Stimulated activated naive CD8-positive, alpha-beta T cell treated with anti-CD3 and anti-CD28 coated beads, Interleukin-15, Interleukin-2, amounts not matched to agents 100 ng/mL and 50 ng/mL, for 24 hours (primary cell): Measurements from ENCODE around the gene NGF.
"Not testable (repeated sequence)": the region's sequence is repeated elsewhere in the genome, so short reads cannot be mapped to it uniquely, and the experiment has no call there.

ENCODE experiments used
- H3K27ac Mint-ChIP-seq: one replicate; pipeline ENCODE4 v1.8.0; 2021; ENCODE audit warnings: mild to moderate bottlenecking, mixed read lengths
- H3K27me3 Mint-ChIP-seq: one replicate; pipeline ENCODE4 v1.8.0; 2021; ENCODE audit warnings: mixed read lengths
- H3K36me3 Mint-ChIP-seq: one replicate; pipeline ENCODE4 v1.8.0; 2021; ENCODE audit warnings: low read depth, mixed read lengths
- H3K4me1 Mint-ChIP-seq: one replicate; pipeline ENCODE4 v1.8.0; 2021; ENCODE audit warnings: low read depth, mixed read lengths
- H3K4me3 Mint-ChIP-seq: one replicate; pipeline ENCODE4 v1.8.0; 2021; ENCODE audit warnings: mild to moderate bottlenecking, mixed read lengths
- H3K9me3 Mint-ChIP-seq: one replicate; pipeline ENCODE4 v1.8.0; 2021; ENCODE audit warnings: mixed read lengths

The NGF gene

GRCh38 chr1:115324649-115325420 lies 13.2 kb downstream of the NGF start:
- no peak overlapping the region for H3K27ac Mint-ChIP-seq
- H3K27me3 Mint-ChIP-seq, result peaks cover 20% of the 10 kb centered on the region
- no peaks in the 10 kb centered on the region for H3K36me3 Mint-ChIP-seq
- H3K9me3 Mint-ChIP-seq, result no peaks in the 10 kb centered on the region
- no peak overlapping the region for H3K4me3 Mint-ChIP-seq
- H3K4me1 Mint-ChIP-seq, result no peaks in the 10 kb centered on the region

GRCh38 chr1:115323366-115324004 lies 14.6 kb downstream of the NGF start:
- Mint-ChIP-seq H3K9me3 (no peaks in the 10 kb centered on the region), H3K4me1 (no peaks in the 10 kb centered on the region), H3K4me3 (no peak overlapping the region), H3K27ac (no peak overlapping the region), H3K27me3 (peaks cover 16% of the 10 kb centered on the region), H3K36me3 (no peaks in the 10 kb centered on the region)

GRCh38 chr1:115322631-115323030 lies 15.4 kb downstream of the NGF start:
- Mint-ChIP-seq H3K27me3 (peaks cover 16% of the 10 kb centered on the region), H3K27ac (no peak overlapping the region), H3K4me1 (no peaks in the 10 kb centered on the region), H3K4me3 (no peak overlapping the region), H3K9me3 (no peaks in the 10 kb centered on the region), H3K36me3 (no peaks in the 10 kb centered on the region)

- H3K4me1 Mint-ChIP-seq, result no peaks in the 10 kb centered on the region
- peaks cover 4% of the 10 kb centered on the region for H3K27me3 Mint-ChIP-seq
- H3K9me3 Mint-ChIP-seq, result no peaks in the 10 kb centered on the region
- H3K36me3 Mint-ChIP-seq, result no peaks in the 10 kb centered on the region
- H3K27ac Mint-ChIP-seq, result no peak overlapping the region
- no peak overlapping the region for H3K4me3 Mint-ChIP-seq
Measured at GRCh38 chr1:115320377-115320776, 17.7 kb downstream of the NGF start.

- Mint-ChIP-seq H3K27me3 (peaks cover 10% of the 10 kb centered on the region), H3K27ac (no peak overlapping the region), H3K4me1 (no peaks in the 10 kb centered on the region), H3K9me3 (no peaks in the 10 kb centered on the region), H3K36me3 (no peaks in the 10 kb centered on the region), H3K4me3 (no peak overlapping the region)
Measured at GRCh38 chr1:115319706-115320105, 18.3 kb downstream of the NGF start.

GRCh38 chr1:115317101-115318012 lies 20.7 kb downstream of the NGF start:
- no peaks in the 10 kb centered on the region for H3K4me1 Mint-ChIP-seq
- H3K9me3 Mint-ChIP-seq, result no peaks in the 10 kb centered on the region
- peaks cover 13% of the 10 kb centered on the region for H3K27me3 Mint-ChIP-seq
- H3K36me3 Mint-ChIP-seq, result no peaks in the 10 kb centered on the region
- no peak overlapping the region for H3K27ac Mint-ChIP-seq
- no peak overlapping the region for H3K4me3 Mint-ChIP-seq

GRCh38 chr1:115314765-115315164 lies 23.3 kb downstream of the NGF start:
- Mint-ChIP-seq H3K36me3 (no peaks in the 10 kb centered on the region), H3K4me3 (no peak overlapping the region), H3K27ac (no peak overlapping the region), H3K27me3 (peaks cover 23% of the 10 kb centered on the region), H3K9me3 (no peaks in the 10 kb centered on the region), H3K4me1 (no peaks in the 10 kb centered on the region)

GRCh38 chr1:115314092-115314491 lies 24.0 kb downstream of the NGF start:
- H3K4me1 Mint-ChIP-seq, result no peaks in the 10 kb centered on the region
- H3K4me3 Mint-ChIP-seq, result no peak overlapping the region
- no peak overlapping the region for H3K27ac Mint-ChIP-seq
- H3K36me3 Mint-ChIP-seq, result no peaks in the 10 kb centered on the region
- H3K9me3 Mint-ChIP-seq, result no peaks in the 10 kb centered on the region
- H3K27me3 Mint-ChIP-seq, result peaks cover 20% of the 10 kb centered on the region

- H3K27me3 Mint-ChIP-seq, result peaks cover 23% of the 10 kb centered on the region
- no peaks in the 10 kb centered on the region for H3K36me3 Mint-ChIP-seq
- no peak overlapping the region for H3K4me3 Mint-ChIP-seq
- H3K27ac Mint-ChIP-seq, result no peak overlapping the region
- no peaks in the 10 kb centered on the region for H3K4me1 Mint-ChIP-seq
- H3K9me3 Mint-ChIP-seq, result no peaks in the 10 kb centered on the region
Measured at GRCh38 chr1:115313182-115313581, 24.9 kb downstream of the NGF start.

GRCh38 chr1:115312742-115313141 lies 25.3 kb downstream of the NGF start:
- H3K27ac Mint-ChIP-seq, result no peak overlapping the region
- H3K36me3 Mint-ChIP-seq, result no peaks in the 10 kb centered on the region
- H3K4me3 Mint-ChIP-seq, result no peak overlapping the region
- H3K27me3 Mint-ChIP-seq, result peaks cover 23% of the 10 kb centered on the region
- H3K9me3 Mint-ChIP-seq, result no peaks in the 10 kb centered on the region
- no peaks in the 10 kb centered on the region for H3K4me1 Mint-ChIP-seq

GRCh38 chr1:115311474-115311989 lies 26.5 kb downstream of the NGF start:
- Mint-ChIP-seq H3K9me3 (no peaks in the 10 kb centered on the region), H3K36me3 (no peaks in the 10 kb centered on the region), H3K27me3 (peaks cover 26% of the 10 kb centered on the region), H3K4me3 (no peak overlapping the region), H3K27ac (no peak overlapping the region), H3K4me1 (no peaks in the 10 kb centered on the region)

GRCh38 chr1:115310581-115311473 lies 27.2 kb downstream of the NGF start:
- H3K27ac Mint-ChIP-seq, result no peak overlapping the region
- H3K4me3 Mint-ChIP-seq, result no peak overlapping the region
- peaks cover 26% of the 10 kb centered on the region for H3K27me3 Mint-ChIP-seq
- H3K9me3 Mint-ChIP-seq, result no peaks in the 10 kb centered on the region
- H3K4me1 Mint-ChIP-seq, result no peaks in the 10 kb centered on the region
- H3K36me3 Mint-ChIP-seq, result no peaks in the 10 kb centered on the region

- not testable (repeated sequence) for H3K9me3 Mint-ChIP-seq, H3K27ac Mint-ChIP-seq
Measured at GRCh38 chr1:115309504-115309903, 28.5 kb downstream of the NGF start.

GRCh38 chr1:115308969-115309368 lies 29.1 kb downstream of the NGF start:
- no peaks in the 10 kb centered on the region for H3K36me3 Mint-ChIP-seq
- no peaks in the 10 kb centered on the region for H3K9me3 Mint-ChIP-seq
- H3K4me3 Mint-ChIP-seq, result no peak overlapping the region
- H3K27me3 Mint-ChIP-seq, result peaks cover 20% of the 10 kb centered on the region
- H3K4me1 Mint-ChIP-seq, result no peaks in the 10 kb centered on the region
- no peak overlapping the region for H3K27ac Mint-ChIP-seq

More at GRCh38 chr1:115309504-115309903, 28.5 kb downstream of the NGF start:
- H3K36me3 Mint-ChIP-seq, H3K4me1 Mint-ChIP-seq, H3K4me3 Mint-ChIP-seq: not testable (repeated sequence)
- peaks cover 21% of the 10 kb centered on the region for H3K27me3 Mint-ChIP-seq
